ENCODE results near the gene PRLH.
"Not testable (repeated sequence)": the region's sequence is repeated elsewhere in the genome, so short reads cannot be mapped to it uniquely, and the experiment has no call there.

The PRLH gene

DNA sequence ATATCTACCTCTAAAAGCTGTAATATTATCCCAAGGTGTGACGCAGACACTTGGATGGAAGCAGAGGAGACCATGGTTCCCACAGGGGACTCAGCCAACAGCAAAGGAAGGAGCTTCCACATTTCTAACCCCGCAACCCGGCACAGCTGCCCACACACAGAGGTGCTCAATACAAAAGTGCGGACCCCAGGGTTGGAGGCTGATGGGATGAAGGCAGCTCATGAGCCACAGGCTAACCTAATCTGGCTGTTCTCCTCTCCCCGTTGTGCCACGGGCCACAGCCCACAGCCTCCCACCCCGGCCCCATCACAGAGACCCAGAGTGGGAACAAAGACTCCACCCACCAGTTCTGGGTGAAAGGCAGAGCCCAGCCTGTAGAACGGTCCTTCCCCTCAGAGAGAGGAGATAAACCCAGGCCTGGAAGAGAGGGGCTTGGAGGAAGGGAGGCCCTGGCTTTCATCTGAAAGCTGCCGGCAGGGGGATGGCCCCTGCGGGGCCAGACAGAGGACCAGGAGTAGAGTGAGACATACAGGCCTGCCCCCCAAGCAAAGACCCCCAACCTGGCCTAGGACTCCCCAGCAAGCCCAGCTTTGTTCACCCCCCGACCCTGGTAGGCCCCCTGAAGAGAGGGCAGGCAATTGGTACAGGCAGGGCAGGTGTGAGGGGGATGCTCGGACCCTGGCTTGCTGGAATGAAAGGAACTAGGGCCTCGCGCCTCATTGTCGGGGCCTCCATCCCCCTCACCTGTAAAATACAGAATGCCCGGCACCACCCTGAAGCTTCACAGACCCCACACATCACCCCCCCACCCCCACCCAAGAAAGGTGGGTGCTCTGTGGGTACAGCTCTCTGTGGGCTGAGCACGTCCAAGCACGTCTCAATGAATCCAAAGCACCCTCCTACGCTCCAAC lies 17.3 kb downstream of the PRLH start:
- no peak for DNase-seq

- DNase-seq = no peak
Observed at GRCh38 chr2:237585590-237586221, 19.3 kb downstream of the PRLH start.

DNA sequence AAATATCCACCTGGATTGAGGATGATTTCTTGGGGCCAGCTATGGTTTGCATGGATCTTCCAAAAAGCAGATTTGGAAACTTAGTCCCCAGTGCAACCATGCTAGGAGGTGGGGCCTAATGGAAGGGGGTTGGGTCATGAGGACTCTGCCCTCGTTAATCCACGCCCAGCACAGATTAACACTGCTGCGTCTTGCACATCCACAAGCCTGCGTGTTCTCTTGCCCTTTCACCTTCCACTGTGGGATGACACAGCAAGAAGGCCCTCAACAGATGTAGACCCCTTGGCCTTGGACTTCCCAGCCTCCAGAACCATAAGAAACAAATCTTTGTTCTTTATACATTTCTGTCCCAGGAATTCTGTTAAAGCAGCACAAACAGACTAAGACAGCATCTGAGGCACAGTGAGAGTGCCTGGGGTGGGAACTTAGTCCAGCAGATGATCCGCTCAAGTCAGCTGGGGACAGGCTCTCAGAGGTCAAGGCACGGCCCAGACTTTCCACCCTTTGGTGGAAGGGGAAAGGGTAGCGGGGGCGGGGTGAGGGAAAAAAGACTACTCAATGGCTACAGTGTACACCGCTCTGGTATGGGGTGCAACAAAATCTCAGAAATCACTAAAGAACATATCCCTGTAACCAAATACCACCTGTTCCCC lies 21.8 kb downstream of the PRLH start:
- no peak for DNase-seq

GRCh38 chr2:237590272-237591140 lies 24.1 kb downstream of the PRLH start, which contains the start of gene RAB17:
Gene RAB17 (minus strand): TSS chr2:237590734. CDS start chr2:237586154, 4,580 bp downstream.
- no peak for DNase-seq

DNA sequence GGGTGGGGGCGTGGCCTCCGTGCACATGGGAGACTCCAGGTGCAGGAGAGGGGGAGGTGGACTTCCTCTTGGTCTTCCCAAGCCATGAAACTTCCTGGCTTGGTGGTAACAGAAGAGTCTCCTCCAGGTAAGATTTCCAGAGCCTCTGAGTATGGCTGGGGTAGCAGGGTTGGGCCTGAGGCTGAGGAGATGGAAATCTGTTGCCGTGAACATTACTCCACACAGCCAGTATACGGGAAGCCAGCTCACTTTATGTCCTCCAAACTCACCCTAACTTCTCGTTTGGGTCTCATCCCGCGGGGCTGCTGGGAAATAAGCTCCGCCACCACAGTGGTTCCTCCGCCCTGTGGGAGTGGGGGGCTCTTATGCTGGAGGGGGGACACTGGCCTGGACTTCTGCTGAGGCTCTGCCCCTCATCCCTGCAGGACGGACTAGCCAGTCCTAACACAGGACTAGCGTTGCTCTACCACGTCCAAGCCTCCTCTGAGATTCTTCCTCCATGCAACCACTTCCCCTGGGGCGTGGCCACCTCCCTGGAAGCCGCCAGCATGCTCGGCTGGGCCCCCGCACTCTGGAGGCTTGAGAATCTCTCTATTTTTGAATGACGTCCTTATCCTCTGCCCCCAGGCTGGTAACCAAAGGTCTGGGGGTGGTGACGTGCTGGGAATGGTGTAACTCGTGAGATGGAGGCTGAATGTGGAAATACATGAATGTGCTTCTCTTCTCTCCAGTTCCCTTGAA lies 24.9 kb downstream of the PRLH start:
- DNase-seq = no peak

DNA sequence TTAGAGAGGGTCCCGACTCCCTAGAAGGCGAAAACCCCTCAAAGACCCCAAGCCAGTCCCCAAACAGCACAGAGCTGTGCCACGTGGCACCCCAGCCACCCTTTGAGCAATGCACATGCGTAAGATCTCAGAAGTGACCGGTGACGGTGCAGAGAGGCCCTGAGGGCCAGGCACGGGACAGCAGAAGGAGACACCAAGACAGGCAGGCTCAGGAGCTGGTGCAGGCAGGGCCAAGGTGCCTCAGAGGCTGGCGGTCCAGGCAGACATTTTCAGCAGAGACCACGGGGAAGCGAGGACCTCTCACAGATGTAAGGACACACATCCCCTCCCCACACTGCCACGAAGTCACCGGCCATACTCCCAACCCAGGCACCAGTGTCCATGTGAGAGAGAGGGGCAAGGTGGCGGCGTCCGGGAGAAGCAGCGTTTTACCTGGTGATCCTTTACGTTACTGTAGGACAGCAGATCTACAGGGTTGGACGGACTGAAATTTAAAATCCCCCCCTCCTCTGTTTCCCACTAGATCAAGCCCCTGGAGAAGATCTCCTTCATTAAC lies 26.1 kb downstream of the PRLH start:
- DNase-seq = no peak

DNA sequence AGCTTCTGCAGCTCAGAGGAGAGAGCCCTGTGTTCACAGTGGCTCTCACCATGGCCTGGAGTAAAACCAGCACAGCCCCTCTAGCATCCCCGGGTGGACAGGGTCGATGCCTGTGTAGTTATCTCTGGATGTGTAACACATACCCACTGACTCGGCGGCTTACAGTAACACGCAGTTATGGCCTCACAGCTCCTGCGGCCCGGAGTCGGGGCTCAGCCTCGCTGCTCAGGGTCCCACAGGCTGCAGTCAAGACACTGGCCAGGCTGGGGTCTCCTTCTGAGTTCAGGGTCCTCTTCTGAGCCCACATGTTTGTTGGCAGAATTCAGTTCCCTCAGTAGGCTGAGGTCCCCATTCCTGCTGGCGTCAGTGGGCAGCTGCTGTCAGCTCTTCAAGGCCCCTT lies 26.7 kb downstream of the PRLH start:
- DNase-seq = no peak

DNA sequence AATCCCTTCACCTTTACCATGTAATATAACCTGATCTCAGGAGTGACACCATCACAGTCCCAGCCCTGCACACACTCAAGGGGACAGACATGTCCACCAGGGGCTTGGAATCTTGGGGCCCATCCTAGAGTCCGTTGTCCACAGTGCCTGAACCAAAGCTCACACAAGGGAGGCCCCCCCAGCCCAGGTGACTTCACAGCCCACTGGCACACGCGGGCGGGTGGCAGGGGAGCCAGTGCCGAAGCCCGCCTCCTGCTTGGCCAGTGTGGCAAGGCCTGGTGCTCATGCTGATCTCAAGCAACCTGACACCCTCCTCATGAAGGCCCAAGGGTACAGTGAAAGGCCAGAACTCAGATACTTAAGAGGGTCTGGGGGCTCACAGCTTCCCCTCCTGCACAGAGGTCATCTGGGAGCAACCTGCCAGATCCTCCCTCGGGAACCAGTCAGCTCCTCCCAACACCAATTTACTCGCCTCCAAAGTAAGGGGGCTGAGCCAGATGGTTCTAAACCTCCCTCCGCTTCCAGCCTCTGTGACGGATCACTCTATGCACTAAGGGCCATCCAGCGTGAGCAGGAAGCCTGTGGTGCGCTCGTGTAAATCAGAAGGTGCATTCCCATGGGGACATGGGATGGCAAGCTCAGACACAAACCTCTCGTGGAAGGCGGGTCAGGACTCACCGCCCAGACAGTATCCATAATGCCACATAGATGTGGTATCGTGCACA lies 27.4 kb downstream of the PRLH start:
- DNase-seq = no peak

- no peak for DNase-seq
Observed at GRCh38 chr2:237594514-237594871, 28.1 kb downstream of the PRLH start.

GRCh38 chr2:237595829-237596519 lies 29.6 kb downstream of the PRLH start:
- not testable (repeated sequence) for DNase-seq

DNA sequence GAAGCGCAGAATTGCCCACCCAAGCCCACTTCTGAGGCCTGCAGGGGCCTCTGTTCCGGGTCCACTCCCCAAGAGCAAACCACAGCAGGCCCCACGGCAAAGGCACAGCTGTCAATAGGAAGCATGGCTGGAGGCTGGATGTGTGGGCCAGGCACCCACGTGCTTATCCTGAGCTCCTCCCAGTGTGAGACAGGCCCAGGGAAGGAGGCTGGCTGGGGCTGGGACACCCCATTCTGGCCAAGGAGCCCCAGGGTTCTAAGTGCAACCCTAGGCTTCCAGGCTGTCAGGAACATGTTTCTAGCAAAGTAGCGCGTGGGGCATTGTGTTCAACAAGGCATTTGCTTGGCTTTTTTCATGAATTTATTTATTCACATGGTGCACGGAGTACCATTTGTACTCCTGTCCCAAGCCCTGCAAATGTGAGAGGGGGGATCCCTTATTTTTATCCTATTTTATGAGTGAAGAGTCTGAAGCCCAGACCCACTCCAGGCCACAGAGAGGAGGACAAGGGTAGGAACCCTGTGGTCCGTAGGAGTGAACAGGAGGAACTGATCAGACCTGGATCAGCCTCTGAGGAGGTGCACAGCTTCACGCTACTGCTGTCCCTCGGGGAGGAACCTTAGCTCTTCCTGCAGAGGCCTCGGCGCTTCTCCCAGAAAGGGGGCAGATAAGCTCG lies 30.3 kb downstream of the PRLH start:
- DNase-seq = no peak

- DNase-seq = no peak
Observed at GRCh38 chr2:237597196-237598145, 31.1 kb downstream of the PRLH start.

DNA sequence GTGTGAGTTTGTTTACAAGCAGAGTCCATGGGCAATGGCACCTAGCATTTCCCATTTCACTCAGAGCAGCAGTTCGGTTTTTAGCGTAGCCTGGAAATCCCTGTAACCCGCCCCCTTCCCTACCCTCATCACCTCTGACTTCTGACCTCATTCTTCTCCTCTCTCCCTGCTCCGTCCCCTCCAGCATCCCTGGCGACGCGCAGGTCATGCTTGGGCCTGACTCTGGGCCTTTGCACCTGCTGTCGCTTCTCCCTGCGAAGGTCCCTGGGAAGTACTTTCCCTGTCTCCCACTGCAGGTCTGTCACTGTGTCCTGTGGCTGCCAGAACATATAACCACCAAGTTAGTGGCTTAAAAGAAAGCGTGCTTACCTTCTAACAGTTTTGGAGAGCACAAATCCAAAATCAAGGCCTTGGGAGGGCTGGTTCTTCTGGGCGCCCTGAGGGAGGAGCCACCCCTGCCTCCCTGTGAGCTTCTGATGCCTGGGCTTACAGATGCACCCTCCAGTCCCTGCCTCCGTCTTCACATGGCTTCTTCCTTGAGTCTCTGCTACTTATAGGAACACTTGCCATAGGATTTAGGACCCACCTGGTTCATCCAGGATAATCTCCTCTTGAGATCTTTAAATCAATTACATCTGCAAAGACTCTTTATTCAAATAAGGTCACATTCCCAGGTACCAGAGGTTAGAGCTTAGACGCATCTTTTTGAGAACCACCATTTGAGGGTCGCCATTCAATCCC lies 32.3 kb downstream of the PRLH start:
- DNase-seq = no peak

DNA sequence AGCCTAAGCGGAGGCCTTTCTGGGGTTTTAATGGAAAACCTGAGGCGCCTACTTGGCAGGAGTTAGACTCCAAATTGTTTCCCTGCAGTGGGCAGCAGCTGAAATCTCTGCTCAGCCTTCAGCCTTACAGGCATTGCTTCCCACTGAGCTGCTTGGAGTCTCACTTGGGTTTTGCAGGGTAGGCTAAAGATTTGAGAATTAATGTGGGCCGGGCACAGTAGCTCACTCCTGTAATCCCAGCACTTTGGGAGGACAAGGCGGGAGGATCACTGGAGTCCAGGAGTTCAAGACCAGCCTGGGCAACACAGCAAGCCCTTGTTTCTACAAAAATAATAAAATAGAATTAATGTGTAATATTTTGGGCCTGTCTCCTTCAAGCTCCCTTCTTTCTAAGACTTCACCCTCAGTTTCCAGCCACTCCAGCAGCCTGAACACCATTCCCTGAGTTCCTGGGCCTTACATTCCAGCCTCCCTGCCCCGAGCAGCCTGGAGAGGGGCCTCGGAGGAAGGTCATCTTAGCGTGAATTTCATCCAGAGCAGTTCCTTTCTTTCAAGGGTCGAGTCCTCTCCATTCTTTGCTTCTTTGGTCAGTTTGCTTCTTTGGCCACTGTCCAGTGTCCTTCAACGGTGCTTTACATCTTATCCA lies 33.2 kb downstream of the PRLH start:
- DNase-seq = no peak

- DNase-seq = no peak
Observed at GRCh38 chr2:237600205-237600846, 34.0 kb downstream of the PRLH start.

DNA sequence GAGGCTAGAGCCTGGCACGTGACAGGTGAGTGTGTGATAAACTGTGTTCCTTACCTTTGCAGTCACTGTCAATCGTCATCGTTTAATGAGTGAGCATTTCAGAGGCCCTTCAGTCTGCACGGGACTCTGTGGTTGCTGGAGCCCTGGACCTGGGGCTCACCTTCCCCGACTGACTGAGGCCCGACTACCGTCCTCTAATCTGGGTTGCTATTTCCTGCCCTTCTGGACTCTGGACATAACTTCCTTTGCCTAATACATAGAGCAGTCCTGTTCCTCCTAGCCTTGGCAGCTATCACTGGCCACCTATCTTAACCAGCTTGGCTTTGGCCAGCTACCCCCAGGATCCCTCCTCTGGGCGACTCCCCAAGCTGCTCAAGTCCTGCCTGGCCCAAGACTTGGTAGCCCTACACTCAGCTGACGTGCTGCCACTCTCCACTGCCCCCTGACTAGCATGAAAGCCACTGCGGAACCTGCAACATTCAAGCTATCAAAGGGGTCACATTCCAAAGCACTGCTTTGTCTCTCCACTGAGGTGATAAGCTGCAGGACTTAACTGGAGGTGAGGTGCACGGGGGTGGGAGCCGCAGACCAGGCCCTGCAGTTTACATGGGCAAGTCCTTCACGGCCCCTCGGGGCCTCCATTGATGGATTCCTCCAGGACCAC lies 35.2 kb downstream of the PRLH start:
- no peak for DNase-seq

Measured in NCI-H748 treated with DMSO at 0.1 percent for 48 hours (cell line).